LNCaP clone FGC (cell line): ENCODE results near the gene EZR.

Experiments
- DNase-seq: peaks from one replicate; pipeline ENCODE4 v3.0.0-alpha.2; 2011; ENCODE audit warnings: low read depth
- H3K4me3 ChIP-seq: 2 replicates; pipeline ENCODE4 v1.5.1; 2011; ENCODE audit warnings: mild to moderate bottlenecking, low read depth, low read length, control low read depth
- TF ChIP-seq, protein P1 (sequence below): IDR thresholded peaks from 2 replicates; pipeline ENCODE4 v1.5.1; 2012; ENCODE audit warnings: mild to moderate bottlenecking; ENCODE audit not compliant: control insufficient read depth, insufficient read depth; ENCODE audit errors: extremely low read depth

EZR gene

DNA sequence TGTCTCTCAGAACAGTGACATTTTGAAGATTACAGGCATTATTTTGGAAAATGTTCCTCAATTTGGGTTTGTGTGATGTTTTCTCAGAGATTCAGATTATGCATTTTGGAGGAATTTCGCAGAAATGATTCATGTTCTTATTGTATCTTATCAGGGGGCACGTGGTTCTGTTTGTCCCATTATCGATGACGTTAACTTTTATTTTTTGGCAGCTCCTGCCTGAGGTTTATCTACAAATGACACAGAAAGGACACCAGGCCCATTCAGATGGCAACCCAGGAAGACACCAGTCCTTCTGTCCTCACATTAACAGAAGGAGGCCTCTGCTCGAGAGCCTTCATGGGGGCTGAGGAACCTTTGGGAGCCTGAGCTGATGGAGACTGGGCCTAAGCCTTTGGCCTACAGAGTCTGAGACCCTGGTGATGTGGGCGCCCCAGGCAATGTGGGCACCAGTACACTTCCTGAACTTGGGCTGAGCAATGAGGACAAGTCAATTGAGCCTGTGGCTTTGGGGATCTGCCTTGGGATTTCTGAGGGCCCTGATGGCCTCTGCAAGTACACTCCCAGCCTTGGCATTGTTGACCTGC lies 41.2 kb upstream of the EZR start:
- TF ChIP-seq, protein P1, sequence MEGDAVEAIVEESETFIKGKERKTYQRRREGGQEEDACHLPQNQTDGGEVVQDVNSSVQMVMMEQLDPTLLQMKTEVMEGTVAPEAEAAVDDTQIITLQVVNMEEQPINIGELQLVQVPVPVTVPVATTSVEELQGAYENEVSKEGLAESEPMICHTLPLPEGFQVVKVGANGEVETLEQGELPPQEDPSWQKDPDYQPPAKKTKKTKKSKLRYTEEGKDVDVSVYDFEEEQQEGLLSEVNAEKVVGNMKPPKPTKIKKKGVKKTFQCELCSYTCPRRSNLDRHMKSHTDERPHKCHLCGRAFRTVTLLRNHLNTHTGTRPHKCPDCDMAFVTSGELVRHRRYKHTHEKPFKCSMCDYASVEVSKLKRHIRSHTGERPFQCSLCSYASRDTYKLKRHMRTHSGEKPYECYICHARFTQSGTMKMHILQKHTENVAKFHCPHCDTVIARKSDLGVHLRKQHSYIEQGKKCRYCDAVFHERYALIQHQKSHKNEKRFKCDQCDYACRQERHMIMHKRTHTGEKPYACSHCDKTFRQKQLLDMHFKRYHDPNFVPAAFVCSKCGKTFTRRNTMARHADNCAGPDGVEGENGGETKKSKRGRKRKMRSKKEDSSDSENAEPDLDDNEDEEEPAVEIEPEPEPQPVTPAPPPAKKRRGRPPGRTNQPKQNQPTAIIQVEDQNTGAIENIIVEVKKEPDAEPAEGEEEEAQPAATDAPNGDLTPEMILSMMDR: no peak
- no peak overlapping the region for H3K4me3 ChIP-seq
- no peak for DNase-seq

DNA sequence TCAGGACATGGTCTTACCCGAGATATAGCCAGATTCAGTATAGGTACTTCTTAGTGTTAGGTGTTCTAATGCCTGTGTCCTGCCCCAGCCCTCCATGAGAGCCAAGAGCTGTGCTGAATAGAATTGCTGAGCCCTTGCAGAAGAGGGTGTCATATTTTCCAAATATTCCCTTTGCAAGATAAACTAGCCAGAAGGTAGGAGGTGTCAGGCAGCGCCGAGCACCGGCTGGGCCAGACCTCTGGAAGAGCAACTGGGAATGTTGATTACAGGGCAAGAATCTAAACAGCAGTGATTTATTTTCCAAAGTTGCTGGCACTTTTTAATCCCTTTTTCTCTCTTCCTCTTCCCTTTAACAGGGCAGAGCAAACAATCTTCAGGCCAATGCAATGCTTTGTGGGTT lies 37.1 kb upstream of the EZR start:
- no peak overlapping the region for H3K4me3 ChIP-seq
- TF ChIP-seq, protein P1: no peak
- DNase-seq: no peak

DNA sequence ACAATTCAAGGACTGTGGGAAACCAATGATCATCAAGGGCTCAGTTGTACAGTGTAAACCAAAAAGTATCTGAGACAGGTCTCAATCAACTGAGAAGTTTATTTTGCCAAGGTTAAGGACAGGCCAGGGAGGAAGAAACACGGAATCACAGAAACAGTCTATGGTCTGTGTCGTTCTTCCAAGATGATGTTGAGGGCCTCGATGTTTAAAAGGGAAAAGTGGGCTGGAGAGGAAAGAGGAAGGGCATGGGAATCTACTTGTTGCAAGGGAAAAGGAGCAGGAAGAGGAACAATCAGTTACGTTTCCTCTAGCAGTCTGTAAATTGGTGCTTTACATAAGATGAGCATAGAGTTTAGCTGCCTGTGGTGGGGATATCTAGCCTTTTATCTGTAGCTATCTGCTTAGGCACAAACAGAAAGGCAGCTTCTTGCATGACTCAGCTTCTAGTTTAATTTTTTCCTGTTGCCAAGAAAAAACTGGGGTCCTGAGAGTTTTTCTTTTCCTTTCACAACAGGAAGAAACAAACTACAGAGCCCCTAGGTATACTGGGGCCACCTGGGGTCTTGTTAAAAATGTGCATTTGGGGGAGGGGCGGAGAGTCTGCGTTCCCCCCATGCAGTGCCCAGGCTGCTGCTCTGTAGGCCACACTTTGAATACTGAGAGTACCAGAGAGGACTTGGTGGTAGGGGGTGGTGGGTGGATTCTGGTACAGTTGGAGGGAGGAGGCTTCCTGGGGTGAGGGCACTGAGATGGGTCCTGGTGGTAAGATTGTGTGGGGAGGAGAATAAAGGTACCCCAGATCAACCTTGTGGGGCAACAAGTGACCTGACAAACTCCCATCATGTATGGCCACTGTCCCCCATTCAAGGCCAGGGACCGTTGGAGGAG lies 35.3 kb upstream of the EZR start:
- DNase-seq: no peak
- TF ChIP-seq, protein P1: no peak
- no peak overlapping the region for H3K4me3 ChIP-seq

DNA sequence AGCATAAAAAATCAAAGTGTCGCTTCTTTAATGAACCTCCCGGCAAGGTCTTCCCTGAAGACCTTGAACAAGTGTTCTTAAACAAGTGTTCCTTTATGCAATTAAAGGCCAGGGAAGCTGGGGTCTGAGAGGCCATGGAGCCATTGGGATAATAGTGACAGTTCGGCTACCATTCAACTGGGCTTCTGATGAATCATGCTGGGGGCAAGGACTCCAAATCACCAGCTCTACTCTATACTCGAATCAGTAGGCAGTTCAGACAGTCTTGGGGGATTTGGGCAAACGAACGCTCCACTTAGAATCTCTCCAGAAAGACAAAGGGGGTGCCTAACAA lies 34.7 kb upstream of the EZR start:
- H3K4me3 ChIP-seq: no peak overlapping the region
- DNase-seq: no peak
- TF ChIP-seq, protein P1: no peak

DNA sequence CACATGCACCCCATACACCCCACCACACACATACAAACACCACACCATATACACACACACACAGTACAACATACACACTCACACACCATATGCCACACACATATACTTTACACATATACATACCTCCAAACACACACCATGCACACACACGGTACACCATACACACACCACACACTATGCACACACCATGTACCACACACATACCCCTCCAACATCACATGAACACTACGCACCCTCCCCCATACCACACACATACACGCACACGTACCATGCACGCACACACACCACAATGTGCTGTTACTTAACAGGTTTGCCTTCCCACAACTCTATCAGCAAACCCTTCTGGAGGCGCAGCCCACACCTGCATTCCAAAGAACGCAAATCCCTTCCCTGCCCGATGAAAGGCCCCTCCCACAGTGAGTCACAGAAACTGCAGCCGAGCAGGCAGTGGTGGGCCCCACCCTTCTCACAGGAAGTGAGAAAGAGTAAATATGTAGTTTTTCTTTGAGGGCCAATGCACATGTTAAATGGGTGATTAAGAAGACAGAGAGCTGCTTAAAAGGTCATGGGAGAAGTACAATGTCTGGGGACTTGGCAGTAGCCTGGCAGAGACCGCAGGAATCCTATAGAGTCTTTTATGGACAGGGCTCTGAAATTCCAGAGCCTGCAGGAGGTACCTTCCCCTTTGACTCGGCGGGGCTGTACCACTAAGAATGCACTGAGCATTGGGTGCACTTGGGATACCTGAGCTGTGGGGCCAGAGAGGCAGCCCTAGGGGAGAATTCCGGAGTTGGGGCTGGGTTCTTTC lies 34.1 kb upstream of the EZR start:
- DNase-seq: no peak
- TF ChIP-seq, protein P1: no peak
- no peak overlapping the region for H3K4me3 ChIP-seq

DNA sequence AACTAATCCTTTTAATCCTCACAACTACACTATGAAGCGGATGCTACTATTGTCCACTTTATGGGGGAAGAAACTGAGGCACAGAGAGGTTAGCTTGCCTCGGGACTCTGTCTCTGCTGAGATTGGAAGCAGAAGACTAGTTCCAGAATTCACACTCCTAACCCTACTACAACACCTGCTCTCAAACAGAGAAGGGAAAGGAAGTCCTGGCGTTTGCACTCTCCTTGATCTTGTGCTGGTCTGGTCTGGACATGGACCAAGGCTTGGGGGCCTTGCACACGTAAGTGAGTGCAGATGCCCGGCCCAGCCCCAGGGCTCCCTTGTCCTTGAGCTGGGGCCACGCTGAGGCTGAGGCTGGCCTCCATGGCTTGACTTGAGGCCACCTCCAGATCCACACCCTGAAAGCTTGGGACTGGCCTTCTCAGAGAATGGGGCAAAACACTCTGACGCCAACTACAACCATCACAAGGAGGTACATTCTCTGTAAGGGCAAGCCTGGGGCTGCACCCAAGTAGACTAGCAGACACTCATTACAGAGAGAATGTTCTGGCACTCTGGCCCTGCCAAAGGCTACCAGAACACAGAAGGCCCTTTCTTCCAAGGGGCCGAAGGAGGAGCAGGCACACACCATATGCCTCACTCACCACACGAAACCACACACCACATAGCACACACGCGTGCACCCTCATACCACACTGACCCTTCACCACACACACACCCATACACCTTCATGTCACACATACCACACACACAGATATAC lies 33.3 kb upstream of the EZR start:
- TF ChIP-seq, protein P1: no peak
- DNase-seq: no peak
- H3K4me3 ChIP-seq: no peak overlapping the region
